ENCODE measurements around the gene FAM131C. TPM values are rescaled to one million over a fixed set of nuclear protein-coding genes. Genes with fewer than 3 reads are reported as not detected.

The FAM131C gene
- total and polyA plus RNA-seq, 8 donors: 0.35 to 0.37 TPM; not detected in 6

DNA sequence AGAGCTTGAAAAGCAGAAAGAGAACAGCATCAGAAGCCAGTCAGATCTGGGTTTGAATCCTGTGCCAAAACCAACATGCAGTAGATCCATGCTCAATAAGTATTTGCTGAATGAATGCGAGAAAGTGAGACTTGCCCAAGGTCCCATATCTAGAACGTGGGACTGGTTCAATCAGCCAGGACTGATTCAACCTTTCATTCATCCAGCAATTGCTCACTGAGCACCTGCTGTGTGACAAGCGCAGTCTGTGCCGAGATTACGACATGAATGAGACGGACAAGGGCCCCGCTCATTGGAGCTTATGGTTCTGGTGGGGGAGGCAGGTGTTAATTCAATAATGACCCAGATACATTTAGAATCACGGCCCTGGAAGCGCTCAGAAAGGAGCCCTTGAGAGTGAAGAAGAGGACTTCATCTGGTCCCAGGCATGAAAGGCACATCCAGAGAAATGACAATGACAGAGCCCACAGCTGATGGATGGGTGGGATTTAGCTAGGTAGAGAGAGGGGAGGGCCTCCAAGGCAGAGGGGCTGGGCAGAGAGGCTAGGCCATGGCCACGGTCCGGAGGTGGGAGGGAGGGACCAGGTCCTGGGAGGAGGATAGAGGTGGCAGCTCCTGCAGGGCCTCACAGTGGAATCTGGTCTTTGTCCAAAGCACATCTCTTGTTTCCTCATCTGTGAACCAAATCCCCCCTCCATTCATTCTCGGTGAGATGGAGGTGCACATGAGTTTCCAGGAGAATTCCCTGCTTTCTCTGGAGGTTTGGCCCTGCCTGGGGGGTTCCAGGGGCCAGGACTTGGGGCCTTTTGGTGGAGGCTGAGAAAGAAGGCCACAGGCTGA lies 4.2 kb upstream of the FAM131C start:
- H3K4me1 ChIP-seq: peaks cover 22 to 46% (median 36%) of the 10 kb centered on the region in 4 donors
- TF ChIP-seq POLR2AphosphoS5 (IDR thresholded peaks at IDR 0.05) (no peak), POLR2A (IDR thresholded peaks at IDR 0.05) (no peak), EP300 (IDR thresholded peaks at IDR 0.05) (no peak)
- TF ChIP-seq, protein P1, sequence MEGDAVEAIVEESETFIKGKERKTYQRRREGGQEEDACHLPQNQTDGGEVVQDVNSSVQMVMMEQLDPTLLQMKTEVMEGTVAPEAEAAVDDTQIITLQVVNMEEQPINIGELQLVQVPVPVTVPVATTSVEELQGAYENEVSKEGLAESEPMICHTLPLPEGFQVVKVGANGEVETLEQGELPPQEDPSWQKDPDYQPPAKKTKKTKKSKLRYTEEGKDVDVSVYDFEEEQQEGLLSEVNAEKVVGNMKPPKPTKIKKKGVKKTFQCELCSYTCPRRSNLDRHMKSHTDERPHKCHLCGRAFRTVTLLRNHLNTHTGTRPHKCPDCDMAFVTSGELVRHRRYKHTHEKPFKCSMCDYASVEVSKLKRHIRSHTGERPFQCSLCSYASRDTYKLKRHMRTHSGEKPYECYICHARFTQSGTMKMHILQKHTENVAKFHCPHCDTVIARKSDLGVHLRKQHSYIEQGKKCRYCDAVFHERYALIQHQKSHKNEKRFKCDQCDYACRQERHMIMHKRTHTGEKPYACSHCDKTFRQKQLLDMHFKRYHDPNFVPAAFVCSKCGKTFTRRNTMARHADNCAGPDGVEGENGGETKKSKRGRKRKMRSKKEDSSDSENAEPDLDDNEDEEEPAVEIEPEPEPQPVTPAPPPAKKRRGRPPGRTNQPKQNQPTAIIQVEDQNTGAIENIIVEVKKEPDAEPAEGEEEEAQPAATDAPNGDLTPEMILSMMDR (IDR thresholded peaks at IDR 0.05): no peak
- intact Hi-C loops (cut with DNase I; ENCODE audit: low total_unique reads): loop anchor here (2.0 to 5.0 kb wide), 2 partner anchors 109 to 280 kb away; no protein-coding TSS in a partner anchor
- H3K27me3 ChIP-seq: peaks cover 0 to 21% (median 8%) of the 10 kb centered on the region in 3 donors
- no peak overlapping the region for H3K27ac ChIP-seq
- H3K9me3 ChIP-seq: no peaks in the 10 kb centered on the region
- DNase-seq: peak in 1 of 2 donors; percentile 5
- H3K4me3 ChIP-seq: no peak overlapping the region
- 76 to 84% (median 80%) methylated on average over 12 of the region's 12 CpGs for WGBS, 5 donors
- no peaks in the 10 kb centered on the region for H3K36me3 ChIP-seq

DNA sequence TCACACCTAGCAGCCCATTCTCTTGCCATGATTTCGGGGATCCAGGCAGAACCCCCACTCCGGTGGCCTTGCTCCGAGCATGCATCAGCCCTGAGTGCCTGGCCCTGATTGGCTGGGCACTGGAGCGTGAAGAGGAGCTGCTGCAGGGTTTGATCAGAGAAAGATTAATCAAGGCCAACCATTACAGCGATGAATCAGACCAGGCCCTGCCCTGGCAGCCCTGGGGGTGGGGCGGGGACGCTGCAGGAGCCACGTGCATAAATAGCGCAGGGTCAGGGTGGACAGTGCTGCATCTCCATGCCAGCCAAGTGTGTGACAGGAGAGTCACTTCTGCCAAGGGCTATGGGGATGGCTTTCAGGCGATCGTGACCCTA lies 3.4 kb upstream of the FAM131C start:
- H3K36me3 ChIP-seq: no peaks in the 10 kb centered on the region
- TF ChIP-seq POLR2AphosphoS5 (IDR thresholded peaks at IDR 0.05) (no peak), EP300 (IDR thresholded peaks at IDR 0.05) (no peak), POLR2A (IDR thresholded peaks at IDR 0.05) (no peak)
- TF ChIP-seq, protein P1 (IDR thresholded peaks at IDR 0.05): no peak
- no peaks in the 10 kb centered on the region for H3K9me3 ChIP-seq
- peaks cover 22 to 41% (median 34%) of the 10 kb centered on the region in 4 donors for H3K4me1 ChIP-seq
- no peak for DNase-seq
- peaks cover 0 to 27% (median 8%) of the 10 kb centered on the region in 3 donors for H3K27me3 ChIP-seq
- H3K27ac ChIP-seq: no peak overlapping the region
- intact Hi-C loops (cut with DNase I; ENCODE audit: low total_unique reads): loop anchor here (5.0 kb wide), 1 partner anchor 280 kb away; no protein-coding TSS in a partner anchor
- 67 to 87% (median 75%) methylated on average over 11 of the region's 11 CpGs for WGBS, 5 donors
- H3K4me3 ChIP-seq: no peak overlapping the region

DNA sequence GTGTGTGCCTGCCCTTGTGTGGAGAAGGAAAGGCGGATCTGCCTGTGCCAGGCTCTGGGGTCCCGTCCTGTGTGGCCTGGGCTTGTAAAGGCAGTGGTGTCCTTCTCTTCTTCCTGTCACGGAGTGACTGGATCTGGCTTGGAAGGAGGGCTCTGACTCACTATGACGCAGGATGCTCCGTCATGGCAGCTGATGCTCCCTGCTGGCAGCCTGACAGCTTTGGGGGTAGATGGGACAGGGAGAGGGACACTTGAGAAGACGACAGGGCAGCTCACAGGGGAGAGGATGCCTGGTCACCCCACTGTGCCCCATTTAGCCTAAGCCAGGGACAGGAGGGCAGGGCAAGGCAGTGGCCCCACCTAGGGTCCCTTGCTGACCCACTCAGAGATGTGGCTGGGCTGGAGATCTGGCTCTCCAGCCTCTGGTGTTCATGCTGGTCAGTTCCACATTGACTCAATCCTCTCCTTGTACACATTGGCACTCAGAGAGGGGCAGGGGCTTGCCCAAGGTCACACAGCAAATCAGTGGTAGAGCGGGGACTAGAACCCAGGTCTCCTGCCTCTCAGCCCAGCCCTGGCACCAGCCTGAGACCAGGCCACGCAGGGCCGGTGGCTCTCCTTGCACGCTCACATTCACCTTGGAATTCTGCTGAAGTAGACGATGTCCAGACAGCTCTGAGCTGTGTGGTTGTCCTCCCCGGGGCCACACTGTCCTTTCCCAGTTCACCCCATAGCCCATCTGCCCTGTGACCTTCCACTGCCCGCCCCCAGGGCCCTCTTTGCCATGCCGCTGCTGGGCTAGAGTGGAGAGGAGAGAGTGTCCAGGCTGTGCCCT lies 2.8 kb upstream of the FAM131C start:
- Histone ChIP-seq H3K27me3 (peaks cover 0 to 27% (median 8%) of the 10 kb centered on the region in 3 donors), H3K4me1 (peaks cover 22 to 41% (median 34%) of the 10 kb centered on the region in 4 donors), H3K9me3 (no peaks in the 10 kb centered on the region), H3K36me3 (no peaks in the 10 kb centered on the region), H3K4me3 (no peak overlapping the region), H3K27ac (no peak overlapping the region)
- no peak for TF ChIP-seq POLR2A (IDR thresholded peaks at IDR 0.05)
- TF ChIP-seq, protein P1 (IDR thresholded peaks at IDR 0.05): no peak
- TF ChIP-seq POLR2AphosphoS5 (IDR thresholded peaks at IDR 0.05): no peak
- no peak for TF ChIP-seq EP300 (IDR thresholded peaks at IDR 0.05)
- WGBS, 5 donors: 78 to 84% (median 82%) methylated on average over 9 to 14 of the region's 14 CpGs
- DNase-seq: no peak
- intact Hi-C loops (cut with DNase I; ENCODE audit: low total_unique reads): loop anchor here (5.0 kb wide), 1 partner anchor 281 kb away; no protein-coding TSS in a partner anchor

All from stomach (tissue), 9 donors.